Peyer's patch (tissue), 4 donors: ENCODE data around the gene COL11A1.

Source experiments
- CTCF ChIP-seq, 6 experiments: fragments of 450-650 bp in 4 of 6; fragments of 200-600 bp in 2 of 6; sonication (generic) in 1 of 6; IDR thresholded peaks; one replicate each; pipeline ENCODE4 v1.5.1; 2017 to 2019; ENCODE audit warnings: antibody characterized with exemption in 6 of 6, mild to moderate bottlenecking in 3 of 6, moderate library complexity in 1 of 6
- POLR2A ChIP-seq, 2 donors: fragments of 450-650 bp; IDR thresholded peaks; one replicate each; pipeline ENCODE4 v1.5.1; 2017; ENCODE audit warnings: antibody characterized with exemption in 2 of 2, mild to moderate bottlenecking in 2 of 2, moderate library complexity in 2 of 2

- TF ChIP-seq CTCF (IDR thresholded peaks at IDR 0.05) (no peak), POLR2A (IDR thresholded peaks at IDR 0.05) (no peak)
Observed at GRCh38 chr1:102861247-102861646, 247.1 kb downstream of the COL11A1 start.
